Mesothelial cell of epicardium (in vitro differentiated cells): Measurements from ENCODE around the gene AZU1. TPM values are rescaled to one million over a fixed set of nuclear protein-coding genes. Genes with fewer than 3 reads are reported as not detected.

Source experiments
- DNase-seq, 2 experiments: peaks; one replicate each; pipeline ENCODE4 v3.0.0; 2021; ENCODE audit warnings: low spot score in 2 of 2; ENCODE audit not compliant: unreplicated experiment in 2 of 2
- H3K27ac Mint-ChIP-seq: 2 replicates; pipeline ENCODE4 v1.8.0; 2021; ENCODE audit warnings: mixed read lengths
- H3K27me3 Mint-ChIP-seq: 2 replicates; pipeline ENCODE4 v1.8.0; 2021; ENCODE audit warnings: low read depth, mixed read lengths
- H3K36me3 Mint-ChIP-seq: 2 replicates; pipeline ENCODE4 v1.8.0; 2021; ENCODE audit warnings: mixed read lengths
- H3K4me1 Mint-ChIP-seq: 2 replicates; pipeline ENCODE4 v1.8.0; 2021; ENCODE audit warnings: mixed read lengths
- H3K4me3 Mint-ChIP-seq: 2 replicates; pipeline ENCODE4 v1.8.0; 2021; ENCODE audit warnings: mild to moderate bottlenecking, moderate library complexity, mixed read lengths
- H3K9me3 Mint-ChIP-seq: 2 replicates; pipeline ENCODE4 v1.8.0; 2021; ENCODE audit warnings: mixed read lengths
- total RNA-seq: library from RNA; stranded (reverse); gene quantifications from 3 replicates; pipeline ENCODE4 v1.2.1, GENCODE V29; 2021
- TF ChIP-seq, protein P1 (sequence below): fragments of 200-600 bp; sonication (generic); IDR thresholded peaks from one replicate; pipeline ENCODE4 v1.5.0; 2021; ENCODE audit warnings: antibody characterized with exemption; ENCODE audit not compliant: unreplicated experiment

Gene AZU1
- total RNA-seq, 1 donor from 2014 or later = 6.7 TPM

DNA sequence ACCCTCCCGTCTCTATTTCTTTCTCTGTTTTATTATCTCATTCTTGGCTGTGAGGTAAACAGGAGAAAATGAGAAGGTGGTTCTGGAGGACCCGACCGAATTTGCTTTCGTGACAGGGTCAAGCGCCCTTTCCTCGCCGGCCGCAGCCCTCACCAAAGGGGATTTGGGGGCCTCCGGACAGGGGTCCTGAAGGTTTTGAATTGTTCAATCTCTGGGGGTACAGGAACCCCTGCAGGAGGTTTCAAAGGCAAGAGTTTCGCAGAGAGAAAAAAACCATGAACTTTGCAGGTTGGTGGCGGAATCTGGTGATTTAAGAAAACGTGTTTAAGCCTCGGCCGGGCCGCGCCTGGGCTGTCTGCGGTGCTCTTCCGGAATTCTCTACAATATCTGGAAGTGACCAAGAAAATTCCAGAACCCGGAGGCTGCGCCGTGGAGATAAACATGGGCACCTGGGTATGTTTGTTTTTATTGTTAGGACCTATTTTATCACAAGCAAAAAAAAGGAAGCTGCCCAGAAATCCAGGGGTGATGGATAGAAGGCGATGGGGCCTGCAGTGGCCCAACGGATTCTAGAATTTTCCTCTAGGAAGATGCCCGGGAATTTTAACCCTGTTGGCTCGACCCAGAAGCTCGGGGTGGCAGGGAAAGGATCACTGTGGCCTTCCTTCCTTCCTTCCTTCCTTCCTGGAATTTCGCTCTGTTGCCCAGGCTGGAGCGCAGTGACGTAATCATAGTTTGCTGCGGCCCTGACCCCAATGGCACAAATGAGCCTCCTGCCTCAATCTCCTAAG is 44.6 kb upstream of the AZU1 start:
- H3K36me3 Mint-ChIP-seq = no peaks in the 10 kb centered on the region
- peaks cover 22% of the 10 kb centered on the region for H3K4me1 Mint-ChIP-seq
- no peaks in the 10 kb centered on the region for H3K9me3 Mint-ChIP-seq
- H3K4me3 Mint-ChIP-seq = peak overlapping the region; percentile 64
- H3K27ac Mint-ChIP-seq = peak overlapping the region; percentile 97
- no peaks in the 10 kb centered on the region for H3K27me3 Mint-ChIP-seq
- TF ChIP-seq, protein P1, sequence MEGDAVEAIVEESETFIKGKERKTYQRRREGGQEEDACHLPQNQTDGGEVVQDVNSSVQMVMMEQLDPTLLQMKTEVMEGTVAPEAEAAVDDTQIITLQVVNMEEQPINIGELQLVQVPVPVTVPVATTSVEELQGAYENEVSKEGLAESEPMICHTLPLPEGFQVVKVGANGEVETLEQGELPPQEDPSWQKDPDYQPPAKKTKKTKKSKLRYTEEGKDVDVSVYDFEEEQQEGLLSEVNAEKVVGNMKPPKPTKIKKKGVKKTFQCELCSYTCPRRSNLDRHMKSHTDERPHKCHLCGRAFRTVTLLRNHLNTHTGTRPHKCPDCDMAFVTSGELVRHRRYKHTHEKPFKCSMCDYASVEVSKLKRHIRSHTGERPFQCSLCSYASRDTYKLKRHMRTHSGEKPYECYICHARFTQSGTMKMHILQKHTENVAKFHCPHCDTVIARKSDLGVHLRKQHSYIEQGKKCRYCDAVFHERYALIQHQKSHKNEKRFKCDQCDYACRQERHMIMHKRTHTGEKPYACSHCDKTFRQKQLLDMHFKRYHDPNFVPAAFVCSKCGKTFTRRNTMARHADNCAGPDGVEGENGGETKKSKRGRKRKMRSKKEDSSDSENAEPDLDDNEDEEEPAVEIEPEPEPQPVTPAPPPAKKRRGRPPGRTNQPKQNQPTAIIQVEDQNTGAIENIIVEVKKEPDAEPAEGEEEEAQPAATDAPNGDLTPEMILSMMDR = no peak
- no peak for DNase-seq

GRCh38 chr19:784541-784940 is 43.1 kb upstream of the AZU1 start:
- no peaks in the 10 kb centered on the region for H3K9me3 Mint-ChIP-seq
- no peaks in the 10 kb centered on the region for H3K36me3 Mint-ChIP-seq
- TF ChIP-seq, protein P1 = no peak
- peak overlapping the region; percentile 15 for H3K4me3 Mint-ChIP-seq
- no peaks in the 10 kb centered on the region for H3K27me3 Mint-ChIP-seq
- H3K27ac Mint-ChIP-seq = peak overlapping the region; percentile 85
- DNase-seq = no peak
- H3K4me1 Mint-ChIP-seq = peaks cover 26% of the 10 kb centered on the region

GRCh38 chr19:787536-787935 is 40.1 kb upstream of the AZU1 start:
- Mint-ChIP-seq H3K9me3 (no peaks in the 10 kb centered on the region), H3K27ac (no peak overlapping the region), H3K4me3 (no peak overlapping the region), H3K36me3 (no peaks in the 10 kb centered on the region), H3K27me3 (no peaks in the 10 kb centered on the region), H3K4me1 (peaks cover 35% of the 10 kb centered on the region)
- TF ChIP-seq, protein P1 = no peak
- DNase-seq = no peak

- Mint-ChIP-seq H3K4me3 (no peak overlapping the region), H3K36me3 (no peaks in the 10 kb centered on the region), H3K9me3 (no peaks in the 10 kb centered on the region), H3K27ac (peak overlapping the region; percentile 82), H3K27me3 (no peaks in the 10 kb centered on the region), H3K4me1 (peaks cover 26% of the 10 kb centered on the region)
- TF ChIP-seq, protein P1 = no peak
- no peak for DNase-seq
Observed at GRCh38 chr19:788686-788982, 39.0 kb upstream of the AZU1 start.

- no peaks in the 10 kb centered on the region for H3K9me3 Mint-ChIP-seq
- peak overlapping the region; percentile 82 for H3K27ac Mint-ChIP-seq
- H3K4me1 Mint-ChIP-seq = peaks cover 26% of the 10 kb centered on the region
- no peak for DNase-seq
- H3K4me3 Mint-ChIP-seq = no peak overlapping the region
- TF ChIP-seq, protein P1 = no peak
- no peaks in the 10 kb centered on the region for H3K36me3 Mint-ChIP-seq
- H3K27me3 Mint-ChIP-seq = no peaks in the 10 kb centered on the region
Observed at GRCh38 chr19:788983-789700, 38.5 kb upstream of the AZU1 start.
